Dermis blood vessel endothelial cell (primary cell): Measurements from ENCODE around the gene PRMT6. TPM values are rescaled to one million over a fixed set of nuclear protein-coding genes. Genes with fewer than 3 reads are reported as not detected.
"Not testable (repeated sequence)": the region's sequence is repeated elsewhere in the genome, so short reads cannot be mapped to it uniquely, and the experiment has no call there.

Experiments used
- DNase-seq: peaks from one replicate; pipeline ENCODE4 v3.0.0; 2010
- total RNA-seq: library from RNA; depleted of rRNA; stranded (reverse); fragments of >200 nt; gene quantifications from 2 replicates; pipeline ENCODE4 v1.2.3, GENCODE V29; 2014

PRMT6 gene
- 18.4 and 21.2 TPM in 2 replicates for total RNA-seq

GRCh38 chr1:107056426-107057196 is at the start of gene PRMT6:
PRMT6 (plus strand) TSS chr1:107056674; CDS start chr1:107056716, 42 bp downstream.
- peak; percentile 80 for DNase-seq

- no peak for DNase-seq
Observed at GRCh38 chr1:107009281-107009680, 47.2 kb upstream of the PRMT6 start.

GRCh38 chr1:107010582-107010981 is 45.9 kb upstream of the PRMT6 start:
- DNase-seq, result no peak

GRCh38 chr1:107016376-107016978 is 40.0 kb upstream of the PRMT6 start:
- DNase-seq, result peak; percentile 2

GRCh38 chr1:107018445-107018844 is 38.0 kb upstream of the PRMT6 start:
- no peak for DNase-seq

- DNase-seq, result peak; percentile 77
Observed at GRCh38 chr1:107019166-107019565, 37.3 kb upstream of the PRMT6 start.

GRCh38 chr1:107038874-107039273 is 17.6 kb upstream of the PRMT6 start:
- not testable (repeated sequence) for DNase-seq

GRCh38 chr1:107044310-107045220 is 11.9 kb upstream of the PRMT6 start:
- not testable (repeated sequence) for DNase-seq

GRCh38 chr1:107047602-107048001 is 8.9 kb upstream of the PRMT6 start:
- peak; percentile 6 for DNase-seq

- DNase-seq, result no peak
Observed at GRCh38 chr1:107048241-107048640, 8.2 kb upstream of the PRMT6 start.

- DNase-seq, result no peak
Observed at GRCh38 chr1:107051266-107051665, 5.2 kb upstream of the PRMT6 start.

- not testable (repeated sequence) for DNase-seq
Observed at GRCh38 chr1:107055919-107056425, 502 bp upstream of the PRMT6 start.

- peak; percentile 77 for DNase-seq
Observed at GRCh38 chr1:107057197-107058133, 991 bp downstream of the PRMT6 start.

GRCh38 chr1:107058245-107059032 is 2.0 kb downstream of the PRMT6 start:
- DNase-seq, result no peak

- no peak for DNase-seq
Observed at GRCh38 chr1:107061886-107062285, 5.4 kb downstream of the PRMT6 start.

GRCh38 chr1:107073493-107073892 is 17.0 kb downstream of the PRMT6 start:
- DNase-seq, result no peak

- DNase-seq, result no peak
Observed at GRCh38 chr1:107076841-107077240, 20.4 kb downstream of the PRMT6 start.

- no peak for DNase-seq
Observed at GRCh38 chr1:107079249-107079648, 22.8 kb downstream of the PRMT6 start.

- DNase-seq, result no peak
Observed at GRCh38 chr1:107081102-107081501, 24.6 kb downstream of the PRMT6 start.

- no peak for DNase-seq
Observed at GRCh38 chr1:107091418-107091817, 34.9 kb downstream of the PRMT6 start.

- not testable (repeated sequence) for DNase-seq
Observed at GRCh38 chr1:107093395-107093794, 36.9 kb downstream of the PRMT6 start.
